AG09319 (cell line): ENCODE measurements around the gene OR1F1.
A peak's percentile ranks its signal among the peaks of the same experiment; 100 is the strongest.

Experiments used
- DNase-seq: peaks from one replicate; pipeline ENCODE4 v3.0.0-alpha.2; 2010; ENCODE audit warnings: low read depth; ENCODE audit errors: extremely low read depth
- CTCF ChIP-seq: IDR thresholded peaks from 2 replicates; pipeline ENCODE4 v1.5.1; 2011; ENCODE audit warnings: low read depth, mild to moderate bottlenecking, inconsistent platforms, low read length, moderate library complexity

Gene OR1F1

GRCh38 chr16:3147757-3148104 is 40.3 kb upstream of the OR1F1 start:
- TF ChIP-seq CTCF, result no peak
- DNase-seq, result no peak

- no peak for TF ChIP-seq CTCF
- DNase-seq, result no peak
Measured at GRCh38 chr16:3148256-3149192, 39.5 kb upstream of the OR1F1 start.

GRCh38 chr16:3149193-3149530 is 38.8 kb upstream of the OR1F1 start:
- no peak for TF ChIP-seq CTCF
- no peak for DNase-seq

GRCh38 chr16:3149630-3150345 is 38.2 kb upstream of the OR1F1 start:
- TF ChIP-seq CTCF, result peak; percentile 46
- DNase-seq, result no peak

- no peak for TF ChIP-seq CTCF
- peak; percentile 87 for DNase-seq
Measured at GRCh38 chr16:3150346-3151218, 37.4 kb upstream of the OR1F1 start.

- TF ChIP-seq CTCF, result no peak
- DNase-seq, result no peak
Measured at GRCh38 chr16:3152027-3152276, 36.1 kb upstream of the OR1F1 start.
